Measurements from ENCODE around the gene MAP2K5.

DNA sequence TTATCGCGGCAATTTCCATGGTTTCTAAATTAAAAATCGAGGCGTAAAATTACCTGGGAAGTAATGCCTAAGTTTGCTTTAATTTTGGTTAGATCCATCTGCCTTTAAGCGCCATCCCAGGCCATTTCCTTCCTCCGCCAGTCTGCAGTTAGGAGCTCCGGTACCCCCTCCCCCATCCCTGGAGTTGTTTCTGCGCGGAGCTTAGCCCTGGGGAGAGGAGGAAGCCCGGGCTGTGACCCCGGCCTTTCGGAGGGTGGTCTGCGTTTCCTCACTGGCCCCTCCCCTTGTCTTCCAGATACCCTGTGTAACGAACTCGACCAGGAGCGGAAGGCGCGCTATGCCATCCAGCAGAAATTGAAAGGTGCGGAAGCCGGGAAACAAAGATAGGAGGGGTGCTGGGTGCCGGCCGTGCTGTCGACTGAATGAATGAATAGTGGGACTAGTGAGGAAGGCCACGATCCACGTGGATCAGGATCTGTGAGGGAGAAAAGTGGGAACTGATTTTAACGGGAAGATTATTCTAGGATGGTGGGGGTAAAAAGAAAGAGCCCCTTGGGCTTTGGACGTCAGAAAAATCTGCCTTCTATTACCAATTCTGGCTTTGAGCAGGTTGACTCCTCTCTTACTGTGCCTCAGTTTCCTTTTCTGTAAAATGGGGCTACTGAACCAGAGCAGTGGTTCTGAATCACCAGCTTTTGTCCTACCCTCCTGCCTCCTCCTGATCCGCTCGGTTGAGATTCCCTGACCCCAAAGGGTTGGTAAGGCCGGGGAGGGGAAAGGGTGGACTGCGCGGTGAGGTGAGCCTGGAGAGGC lies 290.6 kb downstream of the MAP2K5 start:
- TF ChIP-seq ZNF8 (CRISPR knock-in tag; IDR thresholded peaks at IDR 0.05) (no peak), ZFP30 (CRISPR knock-in tag; IDR thresholded peaks at IDR 0.05) (no peak)
- TF ChIP-seq, protein P1, sequence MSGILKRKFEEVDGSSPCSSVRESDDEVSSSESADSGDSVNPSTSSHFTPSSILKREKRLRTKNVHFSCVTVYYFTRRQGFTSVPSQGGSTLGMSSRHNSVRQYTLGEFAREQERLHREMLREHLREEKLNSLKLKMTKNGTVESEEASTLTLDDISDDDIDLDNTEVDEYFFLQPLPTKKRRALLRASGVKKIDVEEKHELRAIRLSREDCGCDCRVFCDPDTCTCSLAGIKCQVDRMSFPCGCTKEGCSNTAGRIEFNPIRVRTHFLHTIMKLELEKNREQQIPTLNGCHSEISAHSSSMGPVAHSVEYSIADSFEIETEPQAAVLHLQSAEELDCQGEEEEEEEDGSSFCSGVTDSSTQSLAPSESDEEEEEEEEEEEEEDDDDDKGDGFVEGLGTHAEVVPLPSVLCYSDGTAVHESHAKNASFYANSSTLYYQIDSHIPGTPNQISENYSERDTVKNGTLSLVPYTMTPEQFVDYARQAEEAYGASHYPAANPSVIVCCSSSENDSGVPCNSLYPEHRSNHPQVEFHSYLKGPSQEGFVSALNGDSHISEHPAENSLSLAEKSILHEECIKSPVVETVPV (CRISPR knock-in tag; IDR thresholded peaks at IDR 0.05): no peak
- TF ChIP-seq, protein P2, sequence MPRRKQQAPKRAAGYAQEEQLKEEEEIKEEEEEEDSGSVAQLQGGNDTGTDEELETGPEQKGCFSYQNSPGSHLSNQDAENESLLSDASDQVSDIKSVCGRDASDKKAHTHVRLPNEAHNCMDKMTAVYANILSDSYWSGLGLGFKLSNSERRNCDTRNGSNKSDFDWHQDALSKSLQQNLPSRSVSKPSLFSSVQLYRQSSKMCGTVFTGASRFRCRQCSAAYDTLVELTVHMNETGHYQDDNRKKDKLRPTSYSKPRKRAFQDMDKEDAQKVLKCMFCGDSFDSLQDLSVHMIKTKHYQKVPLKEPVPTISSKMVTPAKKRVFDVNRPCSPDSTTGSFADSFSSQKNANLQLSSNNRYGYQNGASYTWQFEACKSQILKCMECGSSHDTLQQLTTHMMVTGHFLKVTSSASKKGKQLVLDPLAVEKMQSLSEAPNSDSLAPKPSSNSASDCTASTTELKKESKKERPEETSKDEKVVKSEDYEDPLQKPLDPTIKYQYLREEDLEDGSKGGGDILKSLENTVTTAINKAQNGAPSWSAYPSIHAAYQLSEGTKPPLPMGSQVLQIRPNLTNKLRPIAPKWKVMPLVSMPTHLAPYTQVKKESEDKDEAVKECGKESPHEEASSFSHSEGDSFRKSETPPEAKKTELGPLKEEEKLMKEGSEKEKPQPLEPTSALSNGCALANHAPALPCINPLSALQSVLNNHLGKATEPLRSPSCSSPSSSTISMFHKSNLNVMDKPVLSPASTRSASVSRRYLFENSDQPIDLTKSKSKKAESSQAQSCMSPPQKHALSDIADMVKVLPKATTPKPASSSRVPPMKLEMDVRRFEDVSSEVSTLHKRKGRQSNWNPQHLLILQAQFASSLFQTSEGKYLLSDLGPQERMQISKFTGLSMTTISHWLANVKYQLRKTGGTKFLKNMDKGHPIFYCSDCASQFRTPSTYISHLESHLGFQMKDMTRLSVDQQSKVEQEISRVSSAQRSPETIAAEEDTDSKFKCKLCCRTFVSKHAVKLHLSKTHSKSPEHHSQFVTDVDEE (CRISPR knock-in tag; IDR thresholded peaks at IDR 0.05): no peak
- TF ChIP-seq, protein P3, sequence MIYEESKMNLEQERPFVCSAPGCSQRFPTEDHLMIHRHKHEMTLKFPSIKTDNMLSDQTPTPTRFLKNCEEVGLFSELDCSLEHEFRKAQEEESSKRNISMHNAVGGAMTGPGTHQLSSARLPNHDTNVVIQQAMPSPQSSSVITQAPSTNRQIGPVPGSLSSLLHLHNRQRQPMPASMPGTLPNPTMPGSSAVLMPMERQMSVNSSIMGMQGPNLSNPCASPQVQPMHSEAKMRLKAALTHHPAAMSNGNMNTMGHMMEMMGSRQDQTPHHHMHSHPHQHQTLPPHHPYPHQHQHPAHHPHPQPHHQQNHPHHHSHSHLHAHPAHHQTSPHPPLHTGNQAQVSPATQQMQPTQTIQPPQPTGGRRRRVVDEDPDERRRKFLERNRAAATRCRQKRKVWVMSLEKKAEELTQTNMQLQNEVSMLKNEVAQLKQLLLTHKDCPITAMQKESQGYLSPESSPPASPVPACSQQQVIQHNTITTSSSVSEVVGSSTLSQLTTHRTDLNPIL (CRISPR knock-in tag; IDR thresholded peaks at IDR 0.05; ENCODE audit: low read depth): no peak
